IMR-90 (cell line): ENCODE data around the gene PIGU. TPM values are rescaled to one million over a fixed set of nuclear protein-coding genes. Genes with fewer than 3 reads are reported as not detected.
"Not testable (repeated sequence)": the region's sequence is repeated elsewhere in the genome, so short reads cannot be mapped to it uniquely, and the experiment has no call there.

Experiments used
- ATAC-seq: fragments of 200-7000 bp; cut with Tn5 transposase; 2 replicates; pipeline ENCODE4 v1.9.1; 2020; ENCODE audit warnings: low read depth, mild to moderate bottlenecking, moderate library complexity
- BruUV-seq: library from RNA; stranded (reverse); fragments of 400-500 nt; replicated peaks from 2 replicates; lab custom pipeline; 2021; lab: Mats Ljungman, UMichigan
- CTCF ChIA-PET: fragments of 300-600 bp; formaldehyde crosslinking; extraction: SDS; loops from one replicate; lab custom pipeline; 2021; ENCODE audit warnings: antibody characterized with exemption; lab: Yijun Ruan, JAX
- POLR2A ChIA-PET: fragments of 300-600 bp; sonication (Branson Sonifier 250); formaldehyde crosslinking; loops from one replicate; lab custom pipeline; 2022; ENCODE audit warnings: antibody characterized with exemption; ENCODE audit not compliant: unreplicated experiment; lab: Charles Lee
- DNase-seq: peaks from one replicate; pipeline ENCODE4 v3.0.0; 2013
- H2AFZ ChIP-seq: replicated peaks from 2 replicates; pipeline ENCODE3; 2013; ENCODE audit warnings: low read length, mild to moderate bottlenecking; ENCODE audit not compliant: poor library complexity
- H2AK5ac ChIP-seq: 2 replicates; pipeline ENCODE4 v1.6.1; 2013; ENCODE audit warnings: low read depth, low read length, inconsistent platforms
- H2AK9ac ChIP-seq: replicated peaks from 2 replicates; pipeline ENCODE3; 2013; ENCODE audit warnings: mild to moderate bottlenecking, low read depth, low read length, moderate library complexity; ENCODE audit not compliant: poor library complexity
- H2BK120ac ChIP-seq: 2 replicates; pipeline ENCODE4 v1.6.1; 2013; ENCODE audit warnings: low read depth, low read length, inconsistent platforms
- H2BK15ac ChIP-seq: 3 replicates; pipeline ENCODE4 v1.6.1; 2013; ENCODE audit warnings: low read depth, low read length, inconsistent platforms
- H2BK20ac ChIP-seq: 2 replicates; pipeline ENCODE4 v1.6.1; 2013; ENCODE audit warnings: low read depth, mild to moderate bottlenecking, inconsistent platforms, low read length, moderate library complexity
- H2BK5ac ChIP-seq: 2 replicates; pipeline ENCODE4 v1.6.1; 2013; ENCODE audit warnings: mild to moderate bottlenecking, low read depth, low read length, inconsistent platforms; ENCODE audit not compliant: poor library complexity, severe bottlenecking
- H3K14ac ChIP-seq: replicated peaks from 2 replicates; pipeline ENCODE4 v1.6.1; 2013; ENCODE audit warnings: low read depth, low read length, inconsistent platforms
- H3K18ac ChIP-seq: 2 replicates; pipeline ENCODE4 v1.6.1; 2013; ENCODE audit warnings: low read depth, low read length, control low read depth
- H3K23ac ChIP-seq: 2 replicates; pipeline ENCODE4 v1.6.1; 2013; ENCODE audit warnings: low read depth, low read length, inconsistent platforms
- H3K27ac ChIP-seq: 2 replicates; pipeline ENCODE4 v1.5.1; 2013; ENCODE audit warnings: mild to moderate bottlenecking, control low read depth, low read length; ENCODE audit not compliant: insufficient read depth
- H3K27me3 ChIP-seq: 2 replicates; pipeline ENCODE4 v1.6.1; 2013; ENCODE audit warnings: low read length; ENCODE audit not compliant: control insufficient read depth, insufficient read depth
- H3K36me3 ChIP-seq: 2 replicates; pipeline ENCODE4 v1.6.1; 2013; ENCODE audit warnings: low read length, mixed read lengths; ENCODE audit not compliant: control insufficient read depth, insufficient read depth
- H3K4ac ChIP-seq: 2 replicates; pipeline ENCODE4 v1.6.1; 2013; ENCODE audit warnings: low read depth, low read length, inconsistent platforms
- H3K4me1 ChIP-seq: 2 replicates; pipeline ENCODE4 v1.6.1; 2013; ENCODE audit warnings: low read length, mixed read lengths; ENCODE audit not compliant: control insufficient read depth, insufficient read depth
- H3K4me2 ChIP-seq: 2 replicates; pipeline ENCODE4 v1.6.1; 2013; ENCODE audit warnings: low read depth, mild to moderate bottlenecking, control low read depth, low read length, moderate library complexity
- H3K4me3 ChIP-seq: 2 replicates; pipeline ENCODE4 v1.5.1; 2013; ENCODE audit warnings: low read depth, mild to moderate bottlenecking, control low read depth, low read length, moderate library complexity; ENCODE audit not compliant: insufficient read depth
- H3K56ac ChIP-seq: 2 replicates; pipeline ENCODE4 v1.6.1; 2013; ENCODE audit warnings: low read length, inconsistent platforms; ENCODE audit not compliant: insufficient read depth; ENCODE audit errors: extremely low read depth
- H3K79me1 ChIP-seq, 2 experiments: 2 replicates each; pipeline ENCODE4 v1.6.1; 2013; ENCODE audit warnings: low read length in 2 of 2, inconsistent platforms in 1 of 2, low read depth in 1 of 2
- H3K9ac ChIP-seq: 2 replicates; pipeline ENCODE4 v1.6.1; 2013; ENCODE audit warnings: low read depth, low read length, control low read depth
- H3K9me1 ChIP-seq: 2 replicates; pipeline ENCODE4 v1.6.1; 2013; ENCODE audit warnings: low read length, inconsistent platforms; ENCODE audit not compliant: insufficient read depth
- H3K9me3 ChIP-seq: 2 replicates; pipeline ENCODE4 v1.6.1; 2013; ENCODE audit warnings: low read length; ENCODE audit not compliant: control insufficient read depth, insufficient read depth
- H4K20me1 ChIP-seq: 2 replicates; pipeline ENCODE4 v1.6.1; 2013; ENCODE audit warnings: low read length, inconsistent platforms; ENCODE audit not compliant: insufficient read depth
- H4K5ac ChIP-seq: 2 replicates; pipeline ENCODE4 v1.6.1; 2013; ENCODE audit warnings: mild to moderate bottlenecking, low read depth, low read length, control low read depth
- H4K8ac ChIP-seq, 2 experiments: 2 replicates each; pipeline ENCODE4 v1.6.1; 2013; ENCODE audit warnings: low read depth in 2 of 2, low read length in 2 of 2, control low read depth in 1 of 2, inconsistent platforms in 1 of 2
- H4K91ac ChIP-seq: 2 replicates; pipeline ENCODE4 v1.6.1; 2013; ENCODE audit warnings: low read depth, low read length, inconsistent platforms; ENCODE audit not compliant: insufficient read depth
- WGBS, 2 experiments: methylation state at CpG; one replicate each; pipeline versions ENCODE4 v1.1.5 to v1.1.7; 2013; ENCODE audit warnings: missing lambda C conversion rate in 2 of 2; ENCODE audit not compliant: insufficient read length in 1 of 2; ENCODE audit errors: extremely low coverage in 2 of 2; 5-methylcytosine and 5-hydroxymethylcytosine counted together
- dilution Hi-C: fragments of 300-500 bp; cut with HindIII; formaldehyde crosslinking; loops from one replicate; pipeline ENCODE4 v1.14.3; 2018; ENCODE audit warnings: low sequenced_read_pairs; ENCODE audit not compliant: unreplicated experiment
- in situ Hi-C: fragments of 300-500 bp; cut with MboI; formaldehyde crosslinking; loops from 3 replicates; pipeline ENCODE4 v1.14.3; 2019; ENCODE audit warnings: low sequenced_read_pairs, inconsistent platforms, mixed read lengths
- intact Hi-C: fragments of 100-400 bp; cut with micrococcal nuclease; formaldehyde crosslinking; loops from 2 replicates; pipeline ENCODE4 v1.10.0; 2022
- polyA plus RNA-seq, 3 experiments: library from polyadenylated mRNA; depleted of rRNA; stranded (reverse); fragments of >200 nt; gene quantifications; 2 replicates each; pipeline ENCODE4 v1.2.3, GENCODE V29; 2012; ENCODE audit warnings: low replicate concordance in 1 of 3
- total RNA-seq: library from RNA; depleted of rRNA; stranded (reverse); fragments of >200 nt; gene quantifications from 2 replicates; pipeline ENCODE4 v1.2.3, GENCODE V29; 2012

The PIGU gene
- total and polyA plus RNA-seq, 2 of the 4 experiments (the other 2 are of a cell fraction) = 11.1 to 31.1 TPM

DNA sequence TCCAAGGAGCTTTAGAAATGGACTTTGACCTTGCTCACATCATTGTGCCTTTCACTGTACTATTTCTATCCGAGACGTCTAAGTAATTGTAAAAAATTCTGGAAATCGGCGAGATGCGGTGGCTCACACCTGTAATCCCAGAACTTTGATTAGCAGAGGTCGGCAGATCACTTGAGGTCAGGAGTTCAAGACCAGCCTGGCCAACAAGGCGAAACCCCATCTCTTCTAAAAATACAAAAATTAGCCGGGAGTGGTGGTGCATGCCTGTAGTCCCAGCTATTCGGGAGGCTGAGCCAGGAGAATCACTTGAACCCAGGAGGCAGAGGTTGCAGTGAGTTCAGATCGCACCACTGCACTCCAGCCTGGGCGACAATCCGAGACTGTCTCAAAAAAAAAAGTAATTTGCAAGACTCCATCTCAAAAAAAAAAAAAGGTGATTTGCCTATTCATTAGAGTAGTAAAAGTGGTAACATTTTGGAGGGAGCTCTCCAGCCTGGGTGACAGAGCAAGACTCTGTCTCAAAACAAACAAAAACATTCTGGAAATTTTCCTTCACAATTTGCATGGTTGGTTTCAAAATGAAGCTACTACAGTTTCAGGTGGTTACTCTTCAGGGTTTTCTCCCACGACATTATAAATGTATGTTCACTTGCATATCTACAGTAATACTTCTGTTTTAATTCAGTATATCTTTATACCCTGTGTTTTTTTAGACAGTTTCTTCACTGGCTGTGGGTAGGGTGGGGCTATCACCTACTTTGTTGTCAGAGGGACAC lies 42.5 kb upstream of the PIGU start:
- H3K56ac ChIP-seq, BruUV-seq, H2BK15ac ChIP-seq, H2AFZ ChIP-seq, H2BK20ac ChIP-seq, H3K9me3 ChIP-seq, CTCF ChIA-PET, H2BK120ac ChIP-seq, H3K27me3 ChIP-seq, H3K14ac ChIP-seq, H3K4me2 ChIP-seq, POLR2A ChIA-PET, H2BK5ac ChIP-seq, H4K8ac ChIP-seq, H2AK9ac ChIP-seq, H4K5ac ChIP-seq, H3K18ac ChIP-seq, H3K23ac ChIP-seq, dilution Hi-C loops, H3K9ac ChIP-seq, H3K4me1 ChIP-seq, DNase-seq, H3K27ac ChIP-seq, H3K4me3 ChIP-seq, intact Hi-C loops, H4K20me1 ChIP-seq, H4K91ac ChIP-seq, ATAC-seq, H3K4ac ChIP-seq, H2AK5ac ChIP-seq: not testable (repeated sequence)
- in situ Hi-C loops = loop anchor here (10.0 kb wide), 1 partner anchor 415 kb away; the partner anchor contains the start of gene AHCY
- peaks cover 0 to 28% of the 10 kb centered on the region in 2 experiments; a peak in 2 of 4 replicates for H3K79me1 ChIP-seq
- WGBS, 2 experiments = 100% methylated on average over 3 of the region's 13 CpGs; no CpG with 5 or more reads in 1 of the 2 experiments
- peaks cover 20% of the 10 kb centered on the region for H3K36me3 ChIP-seq
- peaks cover 20% of the 10 kb centered on the region for H3K9me1 ChIP-seq
